Kidney (tissue), 14 donors: Measurements from ENCODE around the gene SLC66A1. TPM values are rescaled to one million over a fixed set of nuclear protein-coding genes. Genes with fewer than 3 reads are reported as not detected.
"Not testable (repeated sequence)": the region's sequence is repeated elsewhere in the genome, so short reads cannot be mapped to it uniquely, and the experiment has no call there.

Source experiments
- DNase-seq, 5 donors: peaks; one replicate each; pipeline ENCODE4 v3.0.0-alpha.2; 2013 to 2020
- FAIRE-seq: peaks from 2 replicates; lab custom pipeline; 2012; peaks lifted over from hg19 to GRCh38; lab: Jason Lieb, UNC
- H3K27ac ChIP-seq, 2 donors: one replicate each; pipeline ENCODE4 v1.7.0; 2013; ENCODE audit warnings: low read depth in 2 of 2, low read length in 2 of 2, inconsistent platforms in 1 of 2
- H3K27me3 ChIP-seq: one replicate; pipeline ENCODE4 v1.7.1; 2013; ENCODE audit warnings: low read length, inconsistent platforms; ENCODE audit not compliant: control insufficient read depth, insufficient read depth
- H3K36me3 ChIP-seq, 3 donors: one replicate each; pipeline versions ENCODE4 v1.7.0 to v1.7.1; 2013; ENCODE audit warnings: low read length in 3 of 3, control low read depth in 1 of 3, inconsistent platforms in 1 of 3; ENCODE audit not compliant: insufficient read depth in 3 of 3, control insufficient read depth in 2 of 3
- H3K4me1 ChIP-seq, 3 donors: one replicate each; pipeline versions ENCODE4 v1.7.0 to v1.7.1; 2013; ENCODE audit warnings: low read length in 3 of 3, inconsistent platforms in 1 of 3, low read depth in 1 of 3; ENCODE audit not compliant: control insufficient read depth in 2 of 3, insufficient read depth in 2 of 3
- H3K4me3 ChIP-seq, 3 donors: one replicate each; pipeline versions ENCODE4 v1.7.0 to v1.8.1; 2013; ENCODE audit warnings: low read length in 3 of 3, control low read depth in 1 of 3, inconsistent platforms in 1 of 3
- H3K9ac ChIP-seq, 3 donors: one replicate each; pipeline versions ENCODE4 v1.7.0 to v1.7.1; 2013; ENCODE audit warnings: low read length in 3 of 3, control low read depth in 1 of 3, inconsistent platforms in 1 of 3
- H3K9me3 ChIP-seq, 3 donors: one replicate each; pipeline versions ENCODE4 v1.7.0 to v1.7.1; 2013; ENCODE audit warnings: low read length in 3 of 3, control low read depth in 1 of 3, inconsistent platforms in 1 of 3; ENCODE audit not compliant: control insufficient read depth in 2 of 3, insufficient read depth in 1 of 3
- CTCF ChIP-seq: IDR thresholded peaks from 3 replicates; pipeline ENCODE4 v1.5.1; 2012; ENCODE audit warnings: mild to moderate bottlenecking, moderate library complexity, borderline replicate concordance; ENCODE audit not compliant: insufficient read depth; ENCODE audit errors: extremely low read depth
- intact Hi-C: fragments of 100-400 bp; cut with DNase I; formaldehyde crosslinking; loops from one replicate; pipeline ENCODE4 v1.11.1; 2022
- polyA plus RNA-seq: library from polyadenylated mRNA; stranded (reverse); fragments of 350-450 nt; fragmentation: Illumina TruSeq; extraction: RNeasy Lipid Tissue Mini Kit (QIAGEN cat#74804); gene quantifications from one replicate; pipeline ENCODE4 v1.2.3, GENCODE V29; 2014; ENCODE audit warnings: low read depth, low replicate concordance; ENCODE audit not compliant: insufficient read depth
- total RNA-seq: library from RNA; stranded (reverse); fragmentation: NEBNext Ultra II Directional; extraction: Animal tissue kit (Norgen Biotek cat#: 25700); gene quantifications from one replicate; pipeline ENCODE4 v1.2.1, GENCODE V29; 2021
- donor health status: control.
- donor health status: control.
- donor health status: control.
- donor health status: control.
- donor health status: control.
- donor health status: DM: yes; HTN: yes; CAD: no.
- donor health status: Normal renal cell carcinoma (clear cell type).

The SLC66A1 gene
- total and polyA plus RNA-seq, 2 donors from 2014 or later, result 12.2 to 14.7 TPM

- H3K27me3 ChIP-seq, intact Hi-C loops, H3K9me3 ChIP-seq, H3K27ac ChIP-seq, H3K36me3 ChIP-seq, H3K4me1 ChIP-seq, H3K4me3 ChIP-seq, FAIRE-seq, H3K9ac ChIP-seq, DNase-seq: not testable (repeated sequence)
These were observed 41.8 kb upstream of the SLC66A1 start for GRCh38 chr1:19270343-19270730.

DNA sequence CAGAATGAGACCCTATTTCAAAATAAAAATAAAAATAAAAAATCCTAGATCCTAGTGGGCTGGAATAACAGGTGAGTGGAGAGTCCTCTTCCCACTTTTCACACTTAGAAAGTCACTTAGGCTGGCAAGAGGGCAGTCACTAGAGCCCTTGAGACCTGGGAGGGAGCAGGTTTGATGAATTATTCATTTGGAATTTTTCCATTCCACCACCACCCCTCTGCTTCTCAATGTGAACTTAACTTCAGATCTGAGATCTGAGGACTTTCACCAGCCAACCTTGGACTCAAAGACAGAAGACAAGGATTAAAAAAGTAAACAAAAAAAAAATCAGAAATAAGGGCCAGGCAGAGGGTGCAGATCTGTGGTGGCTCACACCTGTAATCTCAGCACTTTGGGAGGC is 40.1 kb upstream of the SLC66A1 start:
- TF ChIP-seq CTCF, result no peak
- DNase-seq (no peak), FAIRE-seq (no peak)
- Histone ChIP-seq H3K4me1 (peaks cover 0 to 4% (median 4%) of the 10 kb centered on the region in 3 donors), H3K9me3 (no peaks in the 10 kb centered on the region), H3K9ac (no peak overlapping the region), H3K27ac (peak overlapping the region in 1 of 2 donors; percentile 48), H3K4me3 (no peak overlapping the region), H3K27me3 (peaks cover 5% of the 10 kb centered on the region), H3K36me3 (no peaks in the 10 kb centered on the region)
- intact Hi-C loops, result no loop called here

DNA sequence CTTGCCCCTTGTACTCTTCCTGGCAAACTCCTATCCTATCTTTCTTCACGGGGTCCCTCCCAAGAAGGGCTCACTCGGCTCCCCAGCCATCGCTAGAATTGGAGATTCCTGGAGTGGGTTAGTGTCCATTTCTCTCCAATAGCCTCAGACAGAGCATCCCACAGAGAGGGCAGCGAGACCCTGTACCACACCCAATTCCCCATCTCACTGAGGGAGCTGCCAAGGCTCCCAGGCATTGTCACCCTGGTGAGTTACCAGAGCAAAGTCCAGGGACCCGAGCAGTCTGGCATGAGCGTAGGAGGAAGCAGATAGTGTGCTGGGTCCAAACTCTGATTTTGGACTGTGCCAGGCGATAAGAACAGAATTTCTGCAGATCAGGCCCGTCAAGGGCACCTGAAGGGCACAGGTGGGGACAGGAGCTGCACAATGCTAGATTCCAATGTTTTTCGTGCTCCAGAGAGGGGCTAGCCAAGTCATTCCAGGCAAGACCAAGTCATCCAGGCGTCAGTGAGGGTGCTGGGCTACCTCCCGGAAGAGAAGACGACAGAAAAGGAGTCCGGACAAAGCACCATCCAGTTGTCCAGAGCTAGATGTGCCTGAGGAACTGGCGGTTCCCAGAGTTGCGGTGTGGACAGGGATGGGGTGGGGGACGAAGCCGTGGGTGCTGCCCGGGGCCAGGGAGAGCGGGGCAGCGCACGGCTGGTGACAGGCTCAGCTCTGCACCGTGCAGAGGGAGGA is 38.9 kb upstream of the SLC66A1 start:
- intact Hi-C loops, result no loop called here
- FAIRE-seq (no peak), DNase-seq (peak in 1 of 5 donors; percentile 41)
- Histone ChIP-seq H3K36me3 (no peaks in the 10 kb centered on the region), H3K9me3 (no peaks in the 10 kb centered on the region), H3K27me3 (peaks cover 5% of the 10 kb centered on the region), H3K27ac (peak overlapping the region; percentile 32 to 53), H3K4me3 (peak overlapping the region in 2 of 3 donors; percentile 12 to 54), H3K4me1 (peaks cover 0 to 4% (median 4%) of the 10 kb centered on the region in 3 donors), H3K9ac (peak overlapping the region in 1 of 3 donors; percentile 35)
- TF ChIP-seq CTCF, result no peak

DNA sequence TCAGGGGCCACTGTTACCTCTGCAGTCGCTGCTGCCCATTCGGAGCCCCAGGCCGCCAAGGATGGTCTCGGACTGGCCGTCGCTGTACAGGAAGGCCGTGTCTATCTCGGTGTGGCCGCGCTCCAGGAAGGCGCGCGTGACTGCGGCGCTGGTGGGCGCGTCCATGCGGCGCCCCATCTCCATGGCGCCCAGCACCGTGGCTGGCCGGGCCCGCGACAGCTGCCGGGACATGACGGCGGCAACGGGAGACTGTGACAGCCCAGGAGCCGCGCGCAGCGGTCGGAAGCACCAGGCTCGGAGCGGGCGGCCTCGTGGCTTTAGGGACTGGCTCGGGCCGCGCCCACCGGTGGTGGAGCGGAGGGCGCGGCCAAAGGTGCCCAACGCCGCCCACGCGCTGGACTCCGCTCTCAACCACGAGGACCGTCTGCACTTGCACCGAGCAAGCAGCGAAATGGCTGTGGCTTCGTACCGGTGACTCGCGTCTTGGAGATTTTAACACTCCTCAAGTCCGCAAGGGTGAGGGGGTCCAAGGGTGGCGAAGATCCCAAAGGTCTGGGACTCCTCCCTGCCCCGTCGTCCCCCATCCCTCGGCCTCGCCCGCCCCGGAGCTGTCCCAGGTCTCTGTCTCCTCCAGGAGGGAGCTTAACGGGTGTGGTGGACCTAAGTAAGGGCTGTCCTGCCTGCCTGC is 38.1 kb upstream of the SLC66A1 start:
- H3K4me1 ChIP-seq, intact Hi-C loops, H3K9me3 ChIP-seq, FAIRE-seq, H3K36me3 ChIP-seq, H3K27me3 ChIP-seq: not testable (repeated sequence)
- Histone ChIP-seq H3K27ac (peak overlapping the region; percentile 32 to 53), H3K9ac (peak overlapping the region in 1 of 3 donors; percentile 32), H3K4me3 (peak overlapping the region in 2 of 3 donors; percentile 12 to 54)
- DNase-seq, result peak in 3 of 5 donors; percentile 21 to 59 (median 24)
